Stomach (tissue), 4 donors: ENCODE measurements around the gene ETNPPL.

ENCODE experiments used
- CTCF ChIP-seq, 7 experiments: fragments of 450-650 bp in 4 of 7; fragments of 200-600 bp in 3 of 7; sonication (generic) in 3 of 7; IDR thresholded peaks; one replicate each; pipeline ENCODE4 v1.5.1; 2016 to 2019; ENCODE audit warnings: antibody characterized with exemption in 7 of 7, control low read depth in 2 of 7, mild to moderate bottlenecking in 1 of 7
- EP300 ChIP-seq: sonication (generic); formaldehyde crosslinking; IDR thresholded peaks from one replicate; pipeline ENCODE4 v1.6.1; 2017; ENCODE audit warnings: antibody characterized with exemption
- POLR2A ChIP-seq, 4 donors: fragments of 450-650 bp; IDR thresholded peaks; one replicate each; pipeline ENCODE4 v1.6.1; 2016; ENCODE audit warnings: antibody characterized with exemption in 4 of 4, control low read depth in 2 of 4, mild to moderate bottlenecking in 1 of 4, moderate library complexity in 1 of 4
- POLR2AphosphoS5 ChIP-seq, 3 donors: sonication (generic); formaldehyde crosslinking; IDR thresholded peaks; one replicate each; pipeline ENCODE4 v1.6.1; 2016; ENCODE audit warnings: antibody characterized with exemption in 3 of 3

GRCh38 chr4:108703966-108704365, 58.9 kb downstream of the ETNPPL start:
- TF ChIP-seq CTCF (IDR thresholded peaks at IDR 0.05) (no peak), POLR2AphosphoS5 (IDR thresholded peaks at IDR 0.05) (no peak), POLR2A (IDR thresholded peaks at IDR 0.05) (no peak), EP300 (no peak)
